ENCODE measurements around the gene SLC5A10. TPM values are rescaled to one million over a fixed set of nuclear protein-coding genes. Genes with fewer than 3 reads are reported as not detected.

Gene SLC5A10
- total and polyA plus RNA-seq, 4 donors: 0.05 to 0.23 (median 0.15) TPM

- TF ChIP-seq EGR1 (IDR thresholded peaks at IDR 0.05; ENCODE audit: low read depth in 2 of 2): no peak
- H3K4me1 ChIP-seq (ENCODE audit: control insufficient read depth in 4 of 4, insufficient read depth in 4 of 4, low read length in 3 of 4): peaks cover 8 to 62% (median 42%) of the 10 kb centered on the region in 4 donors
- WGBS: 85% methylated on average over 16 of the region's 16 CpGs
Measured at GRCh38 chr17:18993905-18994526, 42.1 kb downstream of the SLC5A10 start.

GRCh38 chr17:18994631-18995030 is 42.7 kb downstream of the SLC5A10 start:
- no peaks in the 10 kb centered on the region for H3K9me3 ChIP-seq (ENCODE audit: control insufficient read depth in 4 of 4, low read length in 3 of 4)
- TF ChIP-seq FOXA2 (IDR thresholded peaks at IDR 0.05): no peak
- no peak for TF ChIP-seq ZBTB33 (IDR thresholded peaks at IDR 0.05)
- no peak overlapping the region for H3K9ac ChIP-seq (ENCODE audit: low read depth in 1 of 2, low read length in 2 of 2)
- H3K4me3 ChIP-seq (ENCODE audit: low read depth in 1 of 3, low read length in 3 of 3): no peak overlapping the region
- H3K27ac ChIP-seq (ENCODE audit: low read depth in 1 of 2, low read length in 2 of 2): no peak overlapping the region
- peaks cover 0 to 1% (median 0%) of the 10 kb centered on the region in 4 donors for H3K36me3 ChIP-seq (ENCODE audit: control insufficient read depth in 4 of 4, insufficient read depth in 3 of 4, low read depth in 1 of 4, low read length in 3 of 4)
- WGBS: 43% methylated on average over 1 of the region's 1 CpG
- H3K4me1 ChIP-seq (ENCODE audit: control insufficient read depth in 4 of 4, insufficient read depth in 4 of 4, low read length in 3 of 4): peaks cover 4 to 56% (median 36%) of the 10 kb centered on the region in 4 donors
- H3K27me3 ChIP-seq (ENCODE audit: control insufficient read depth in 4 of 4, insufficient read depth in 4 of 4, low read length in 3 of 4): no peaks in the 10 kb centered on the region
- DNase-seq (ENCODE audit: low spot score): no peak

More at GRCh38 chr17:18993905-18994526, 42.1 kb downstream of the SLC5A10 start:
- no peak for DNase-seq (ENCODE audit: low spot score)
- Histone ChIP-seq H3K9ac (ENCODE audit: low read depth in 1 of 2, low read length in 2 of 2) (no peak overlapping the region), H3K27me3 (ENCODE audit: control insufficient read depth in 4 of 4, insufficient read depth in 4 of 4, low read length in 3 of 4) (no peaks in the 10 kb centered on the region), H3K4me3 (ENCODE audit: low read depth in 1 of 3, low read length in 3 of 3) (no peak overlapping the region), H3K27ac (ENCODE audit: low read depth in 1 of 2, low read length in 2 of 2) (no peak overlapping the region), H3K36me3 (ENCODE audit: control insufficient read depth in 4 of 4, insufficient read depth in 3 of 4, low read depth in 1 of 4, low read length in 3 of 4) (no peaks in the 10 kb centered on the region), H3K9me3 (ENCODE audit: control insufficient read depth in 4 of 4, low read length in 3 of 4) (no peaks in the 10 kb centered on the region)

GRCh38 chr17:18995220-18995619 is 43.3 kb downstream of the SLC5A10 start:
- H3K4me1 ChIP-seq (ENCODE audit: control insufficient read depth in 4 of 4, insufficient read depth in 4 of 4, low read length in 3 of 4): peaks cover 4 to 55% (median 31%) of the 10 kb centered on the region in 4 donors
- H3K27ac ChIP-seq (ENCODE audit: low read depth in 1 of 2, low read length in 2 of 2): no peak overlapping the region
- no peak overlapping the region for H3K9ac ChIP-seq (ENCODE audit: low read depth in 1 of 2, low read length in 2 of 2)
- no peak for DNase-seq (ENCODE audit: low spot score)
- H3K27me3 ChIP-seq (ENCODE audit: control insufficient read depth in 4 of 4, insufficient read depth in 4 of 4, low read length in 3 of 4): no peaks in the 10 kb centered on the region
- H3K4me3 ChIP-seq (ENCODE audit: low read depth in 1 of 3, low read length in 3 of 3): no peak overlapping the region
- 97% methylated on average over 3 of the region's 3 CpGs for WGBS
- H3K36me3 ChIP-seq (ENCODE audit: control insufficient read depth in 4 of 4, insufficient read depth in 3 of 4, low read depth in 1 of 4, low read length in 3 of 4): peaks cover 0 to 2% (median 0%) of the 10 kb centered on the region in 4 donors
- TF ChIP-seq REST (IDR thresholded peaks at IDR 0.05) (no peak), EGR1 (IDR thresholded peaks at IDR 0.05; ENCODE audit: low read depth in 2 of 2) (no peak), ATF3 (IDR thresholded peaks at IDR 0.05) (no peak), NR2F2 (IDR thresholded peaks at IDR 0.05) (no peak)
- H3K9me3 ChIP-seq (ENCODE audit: control insufficient read depth in 4 of 4, low read length in 3 of 4): no peaks in the 10 kb centered on the region

All from liver (tissue), 9 donors.